Mucosa of stomach (tissue), 1 donor: ENCODE data around the gene TGM6.

Experiments used
- H3K27me3 ChIP-seq: one replicate; pipeline ENCODE4 v1.7.0; 2013; ENCODE audit warnings: mild to moderate bottlenecking, low read length; ENCODE audit not compliant: control insufficient read depth, insufficient read depth
- H3K36me3 ChIP-seq: one replicate; pipeline ENCODE4 v1.7.0; 2013; ENCODE audit warnings: low read length; ENCODE audit not compliant: control insufficient read depth, insufficient read depth
- H3K4me1 ChIP-seq: one replicate; pipeline ENCODE4 v1.7.0; 2013; ENCODE audit warnings: mild to moderate bottlenecking, low read length; ENCODE audit not compliant: control insufficient read depth, insufficient read depth
- H3K4me3 ChIP-seq: one replicate; pipeline ENCODE4 v1.7.0; 2013; ENCODE audit warnings: low read length
- H3K9ac ChIP-seq: one replicate; pipeline ENCODE4 v1.7.0; 2013; ENCODE audit warnings: mild to moderate bottlenecking, low read length, moderate library complexity
- H3K9me3 ChIP-seq: one replicate; pipeline ENCODE4 v1.7.0; 2013; ENCODE audit warnings: mild to moderate bottlenecking, low read length, moderate library complexity; ENCODE audit not compliant: control insufficient read depth
- donor health status: Pancreatic carcinoma.

Gene TGM6

DNA sequence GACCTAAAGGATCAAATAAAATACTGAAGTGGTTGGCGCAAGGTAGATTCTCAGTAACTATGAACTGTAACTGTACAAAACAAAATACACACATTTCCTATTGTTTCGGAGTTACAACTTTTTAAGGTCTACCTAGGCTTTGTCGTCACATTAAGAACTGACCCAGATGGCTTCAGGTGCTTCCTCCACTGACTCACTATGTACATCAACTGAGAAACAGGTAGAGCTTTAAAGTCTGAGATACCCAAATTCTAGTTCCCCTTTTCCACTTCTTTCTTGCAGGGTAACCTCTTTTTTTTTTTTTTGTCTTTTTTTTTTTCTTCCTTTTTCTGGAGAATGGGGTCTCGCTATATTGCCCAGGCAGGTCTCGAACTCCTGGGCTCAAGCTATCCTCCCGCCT lies 84.4 kb downstream of the TGM6 start:
- peaks cover 30% of the 10 kb centered on the region for H3K36me3 ChIP-seq
- no peak overlapping the region for H3K9ac ChIP-seq
- no peaks in the 10 kb centered on the region for H3K9me3 ChIP-seq
- no peaks in the 10 kb centered on the region for H3K27me3 ChIP-seq
- H3K4me1 ChIP-seq, result peaks cover 9% of the 10 kb centered on the region
- no peak overlapping the region for H3K4me3 ChIP-seq

DNA sequence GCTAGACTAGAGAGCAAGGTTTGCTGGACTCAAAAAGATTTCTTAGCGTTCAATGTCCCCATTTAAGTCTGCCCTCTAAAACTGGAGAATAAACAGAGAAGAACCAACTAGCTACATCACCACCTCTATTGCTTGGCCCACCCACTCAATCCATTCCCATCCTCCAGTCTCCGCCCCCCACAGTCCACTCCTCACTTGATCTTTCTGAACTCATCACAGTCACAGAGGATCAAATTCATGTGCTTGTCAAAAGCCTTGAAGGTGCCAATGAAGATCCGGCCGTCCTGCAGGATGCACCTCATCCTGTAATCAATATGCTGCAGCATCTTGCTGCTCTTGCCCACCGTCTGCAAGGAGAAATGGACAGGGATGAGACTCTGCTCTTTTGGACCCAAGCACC lies 86.7 kb downstream of the TGM6 start:
- no peak overlapping the region for H3K9ac ChIP-seq
- H3K4me3 ChIP-seq, result no peak overlapping the region
- peaks cover 18% of the 10 kb centered on the region for H3K36me3 ChIP-seq
- H3K27me3 ChIP-seq, result no peaks in the 10 kb centered on the region
- no peaks in the 10 kb centered on the region for H3K9me3 ChIP-seq
- H3K4me1 ChIP-seq, result peaks cover 16% of the 10 kb centered on the region

DNA sequence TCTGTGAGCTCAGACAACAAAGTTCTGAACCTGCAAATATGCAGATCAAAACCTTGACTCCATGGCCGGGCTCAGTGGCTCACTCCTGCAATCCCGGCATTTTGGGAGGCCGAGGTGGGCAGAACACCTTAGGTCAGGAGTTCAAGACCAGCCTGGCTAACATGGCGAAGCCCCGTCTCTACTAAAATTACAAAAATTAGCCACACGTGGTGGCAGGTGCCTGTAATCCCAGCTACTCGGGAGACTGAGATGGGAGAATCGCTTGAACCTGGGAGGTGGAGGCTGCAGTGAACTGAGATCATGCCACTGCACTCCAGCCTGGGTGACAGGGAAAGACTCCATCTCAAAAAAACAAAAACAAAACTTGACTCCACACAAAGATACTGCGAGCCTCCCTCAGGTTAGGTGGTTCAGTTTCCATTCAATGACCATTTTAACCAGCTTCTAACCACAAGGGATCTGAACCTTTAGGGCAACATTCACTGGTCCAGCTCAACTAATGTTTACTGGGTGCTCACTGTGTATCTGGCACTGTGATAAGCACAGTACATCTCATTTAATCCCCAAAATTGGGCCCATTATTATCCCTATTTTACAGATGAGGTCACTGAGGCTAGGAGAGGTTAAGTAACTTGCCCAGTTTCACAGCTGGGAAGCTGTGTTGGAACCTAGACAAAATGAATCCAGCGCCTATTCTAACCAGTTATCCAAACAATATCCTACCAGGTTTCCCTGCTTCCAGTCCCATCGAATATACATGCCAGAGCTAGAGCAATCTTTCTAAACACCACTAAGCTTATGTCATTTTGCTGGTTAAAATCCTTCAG lies 88.1 kb downstream of the TGM6 start:
- Histone ChIP-seq H3K9ac (peak overlapping the region; percentile 82), H3K4me3 (no peak overlapping the region), H3K36me3 (peaks cover 4% of the 10 kb centered on the region), H3K27me3 (no peaks in the 10 kb centered on the region), H3K4me1 (peaks cover 16% of the 10 kb centered on the region), H3K9me3 (no peaks in the 10 kb centered on the region)

GRCh38 chr20:2469991-2470422 lies 89.3 kb downstream of the TGM6 start:
- no peaks in the 10 kb centered on the region for H3K36me3 ChIP-seq
- H3K4me3 ChIP-seq, result peak overlapping the region; percentile 46
- H3K4me1 ChIP-seq, result peaks cover 16% of the 10 kb centered on the region
- no peaks in the 10 kb centered on the region for H3K9me3 ChIP-seq
- H3K27me3 ChIP-seq, result no peaks in the 10 kb centered on the region
- H3K9ac ChIP-seq, result peak overlapping the region; percentile 82

DNA sequence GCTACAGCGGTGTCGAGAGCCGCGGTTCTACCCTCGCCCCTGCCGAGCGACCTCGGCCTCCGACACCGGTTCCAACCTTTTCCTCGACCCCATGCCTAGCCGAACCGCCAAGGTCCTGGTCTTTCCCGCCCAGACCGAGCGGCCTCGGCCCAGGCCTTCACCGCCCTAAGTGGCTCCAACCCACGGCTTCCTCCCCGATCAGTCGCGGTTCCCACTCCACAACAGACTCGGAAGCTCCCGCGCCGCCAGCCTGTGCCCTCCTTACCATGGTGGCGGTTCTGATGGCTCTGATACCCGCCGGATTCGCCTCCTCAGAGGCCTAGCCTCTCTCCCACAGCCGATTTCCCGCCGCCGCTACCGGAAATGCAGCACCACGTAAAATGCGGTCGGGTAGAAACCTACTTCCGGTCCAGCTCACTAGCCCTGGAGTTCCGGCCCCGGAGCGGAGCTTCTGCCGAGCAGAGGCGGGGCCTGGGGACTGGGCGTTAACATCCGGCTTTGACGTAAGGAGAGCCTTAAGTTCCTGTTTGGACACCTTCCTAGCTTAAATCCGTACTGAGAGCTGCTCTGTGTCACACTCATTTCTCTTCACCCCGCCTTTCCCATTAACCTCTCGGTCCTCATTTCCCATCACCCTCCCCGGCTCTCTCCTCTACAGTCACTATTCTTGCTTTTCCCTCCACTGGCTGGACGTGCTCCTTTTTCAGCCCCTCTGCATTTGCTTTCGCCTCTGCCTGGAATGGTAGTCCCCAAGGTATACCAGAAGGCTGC lies 89.9 kb downstream of the TGM6 start, which contains the start of gene SNRPB:
Gene SNRPB (minus strand): TSS at position 367 of the 771 bp plus-strand sequence. CDS start 99 bp downstream, at position 268.
- Histone ChIP-seq H3K9me3 (no peaks in the 10 kb centered on the region), H3K9ac (peak within 1 kb of the TSS; percentile 82), H3K4me1 (peaks cover 16% of the 10 kb centered on the region), H3K4me3 (peak within 1 kb of the TSS; percentile 46), H3K27me3 (no peaks in the 10 kb centered on the region), H3K36me3 (no peaks in the 10 kb centered on the region)

GRCh38 chr20:2473516-2473915 lies 92.8 kb downstream of the TGM6 start:
- Histone ChIP-seq H3K9me3 (no peaks in the 10 kb centered on the region), H3K9ac (no peak overlapping the region), H3K4me1 (peaks cover 16% of the 10 kb centered on the region), H3K4me3 (no peak overlapping the region), H3K36me3 (no peaks in the 10 kb centered on the region), H3K27me3 (no peaks in the 10 kb centered on the region)

GRCh38 chr20:2475850-2476741 lies 95.4 kb downstream of the TGM6 start:
- Histone ChIP-seq H3K27me3 (no peaks in the 10 kb centered on the region), H3K4me1 (peaks cover 4% of the 10 kb centered on the region), H3K36me3 (no peaks in the 10 kb centered on the region), H3K9ac (no peak overlapping the region), H3K4me3 (no peak overlapping the region), H3K9me3 (no peaks in the 10 kb centered on the region)

DNA sequence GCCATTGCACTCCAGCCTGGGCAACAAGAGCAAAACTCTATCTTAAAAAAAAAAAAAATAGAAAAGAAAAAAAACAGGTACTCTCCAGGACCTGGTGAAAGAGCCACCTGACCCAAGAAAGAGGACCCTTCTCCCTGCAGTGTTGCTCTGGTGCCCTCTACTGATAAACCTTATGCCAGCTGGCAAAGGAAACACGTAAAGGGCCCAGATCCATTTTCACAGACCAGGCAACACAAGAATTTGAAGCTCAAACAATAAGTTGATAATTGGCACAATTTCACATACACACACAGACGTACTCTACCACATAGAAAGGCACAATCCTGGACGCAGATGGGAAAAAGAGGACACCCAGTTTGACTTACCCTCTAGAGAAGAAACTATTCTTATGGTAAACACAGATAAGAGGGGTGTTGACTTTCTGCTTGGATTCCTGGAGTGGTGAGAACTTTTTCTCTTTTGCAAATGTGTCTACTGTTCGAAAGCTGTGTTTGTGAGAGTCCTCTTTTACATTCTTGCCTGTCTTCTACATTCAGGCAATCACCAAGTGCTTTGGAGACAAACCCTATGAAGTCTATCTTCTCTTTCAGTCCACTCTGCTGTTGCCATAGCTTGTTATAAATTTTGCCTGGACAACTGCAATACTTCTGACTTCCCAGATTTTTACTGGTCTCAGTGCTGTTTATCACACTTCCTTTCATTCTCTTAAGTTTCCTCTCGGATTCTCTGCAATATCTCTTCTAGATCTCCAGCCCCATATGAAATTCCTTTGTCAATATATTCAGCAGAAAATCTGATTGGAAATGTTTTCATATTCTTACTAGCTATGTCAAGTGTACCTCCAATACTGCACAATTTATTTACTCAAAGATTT lies 96.3 kb downstream of the TGM6 start:
- no peak overlapping the region for H3K9ac ChIP-seq
- no peaks in the 10 kb centered on the region for H3K4me1 ChIP-seq
- H3K9me3 ChIP-seq, result no peaks in the 10 kb centered on the region

DNA sequence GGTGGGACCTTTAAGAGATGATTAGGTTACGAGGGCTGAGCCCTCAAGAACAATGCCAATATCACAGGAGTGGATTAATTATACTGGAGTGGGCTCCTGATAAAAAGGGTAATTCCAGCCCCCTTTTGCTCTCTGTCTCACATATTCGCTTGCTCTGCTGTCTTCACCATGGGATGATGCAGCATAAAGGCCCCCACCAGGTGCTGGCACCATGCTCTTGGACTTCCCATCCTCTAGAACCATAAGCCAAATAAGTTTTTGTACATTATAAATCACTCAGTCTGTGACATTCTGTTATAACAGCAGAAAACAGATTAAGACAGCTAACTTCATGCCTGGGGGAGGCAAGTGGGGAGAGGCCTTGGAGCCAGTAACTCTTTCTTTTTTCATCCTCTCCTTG lies 99.7 kb downstream of the TGM6 start:
- Histone ChIP-seq H3K9ac (no peak overlapping the region), H3K4me1 (no peaks in the 10 kb centered on the region), H3K4me3 (no peak overlapping the region), H3K36me3 (no peaks in the 10 kb centered on the region), H3K9me3 (no peaks in the 10 kb centered on the region), H3K27me3 (no peaks in the 10 kb centered on the region)

More for the DNA sequence above, 96.3 kb downstream of the TGM6 start:
- no peak overlapping the region for H3K4me3 ChIP-seq
- no peaks in the 10 kb centered on the region for H3K27me3 ChIP-seq
- H3K36me3 ChIP-seq, result no peaks in the 10 kb centered on the region
